HG03175 (cell line): Measurements from ENCODE around the gene SULT4A1.

Source experiments
- ATAC-seq: cut with Tn5 transposase; IDR thresholded peaks from one replicate; pipeline ENCODE4 v1.9.1; 2021; ENCODE audit warnings: mild to moderate bottlenecking, moderate library complexity; ENCODE audit not compliant: unreplicated experiment

Gene SULT4A1

DNA sequence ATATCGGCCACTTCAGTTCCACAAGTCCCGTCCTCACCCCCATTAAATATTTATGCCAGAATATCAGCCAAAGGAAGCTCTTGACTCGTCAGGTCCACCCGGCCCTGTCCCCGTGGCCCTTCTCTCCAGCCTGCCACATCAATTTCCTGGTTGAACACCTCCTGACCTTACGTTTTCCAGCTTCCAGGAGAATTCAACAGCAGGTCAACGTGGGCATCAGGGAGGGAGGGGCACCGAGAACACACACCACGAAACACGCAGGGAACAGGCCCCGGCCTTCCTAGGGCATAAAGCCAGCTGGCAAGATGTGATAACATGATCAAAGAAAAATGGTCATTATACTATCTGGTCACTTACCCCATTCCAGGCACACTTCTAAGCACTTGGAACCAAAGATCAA lies 15.3 kb downstream of the SULT4A1 start:
- no peak for ATAC-seq

DNA sequence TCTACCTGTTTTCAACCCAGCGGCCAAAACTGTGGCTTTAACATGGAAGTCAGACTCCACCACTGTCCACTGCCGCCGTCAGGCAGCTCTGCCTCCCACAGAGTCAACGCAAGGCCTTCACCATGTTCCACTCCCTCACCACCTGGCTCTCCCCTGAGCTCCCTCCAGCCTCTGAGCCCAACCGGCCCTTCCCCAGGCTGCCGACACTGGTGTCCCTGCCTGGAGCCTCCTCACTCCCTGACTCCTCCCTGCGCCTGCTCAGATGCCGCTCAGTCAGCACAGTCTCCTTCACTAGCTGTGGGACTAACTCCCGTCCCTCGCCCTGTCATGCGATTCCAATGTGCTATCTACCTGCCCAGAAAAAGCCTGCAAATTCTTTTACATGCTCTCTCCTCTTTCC lies 16.3 kb downstream of the SULT4A1 start:
- ATAC-seq, result no peak

GRCh38 chr22:43844560-43845545 lies 17.5 kb downstream of the SULT4A1 start:
- no peak for ATAC-seq

DNA sequence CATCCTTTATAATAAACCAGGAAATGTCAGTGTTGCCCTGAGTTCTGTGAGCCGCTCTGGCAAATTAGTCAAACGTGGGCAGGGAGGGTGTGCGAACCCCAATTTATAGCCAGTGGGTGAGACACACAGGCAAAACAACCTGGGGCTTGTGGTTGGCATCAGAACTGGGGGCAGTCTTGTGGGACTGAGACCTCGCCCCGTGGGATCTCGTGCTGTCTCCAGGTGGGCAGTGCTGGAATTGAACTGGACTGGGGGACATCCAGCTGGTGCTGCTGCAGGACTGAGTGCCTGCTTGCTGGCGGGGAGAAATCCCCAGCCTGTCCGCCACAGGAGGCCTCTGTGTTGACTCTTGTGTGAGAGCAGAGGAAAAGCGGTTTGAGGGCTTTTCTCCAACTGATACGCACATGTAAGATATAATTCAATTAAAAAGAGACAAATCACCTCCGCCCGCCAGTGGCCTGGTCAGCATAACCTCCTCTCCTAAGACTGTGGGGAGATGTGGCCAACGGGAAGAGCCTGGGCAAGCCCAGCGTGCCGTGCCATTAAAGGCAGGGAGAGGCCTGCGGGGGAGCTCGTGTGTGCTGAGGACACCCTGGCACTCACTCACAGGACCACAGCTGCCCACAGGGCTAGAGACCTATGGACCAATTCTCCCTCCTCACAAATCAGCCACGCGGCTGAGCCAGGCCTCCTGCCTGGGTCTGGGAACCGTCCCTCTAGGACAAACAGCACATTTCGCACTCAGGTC lies 18.4 kb downstream of the SULT4A1 start:
- no peak for ATAC-seq

- no peak for ATAC-seq
Measured at GRCh38 chr22:43841742-43842141, 20.6 kb downstream of the SULT4A1 start.

DNA sequence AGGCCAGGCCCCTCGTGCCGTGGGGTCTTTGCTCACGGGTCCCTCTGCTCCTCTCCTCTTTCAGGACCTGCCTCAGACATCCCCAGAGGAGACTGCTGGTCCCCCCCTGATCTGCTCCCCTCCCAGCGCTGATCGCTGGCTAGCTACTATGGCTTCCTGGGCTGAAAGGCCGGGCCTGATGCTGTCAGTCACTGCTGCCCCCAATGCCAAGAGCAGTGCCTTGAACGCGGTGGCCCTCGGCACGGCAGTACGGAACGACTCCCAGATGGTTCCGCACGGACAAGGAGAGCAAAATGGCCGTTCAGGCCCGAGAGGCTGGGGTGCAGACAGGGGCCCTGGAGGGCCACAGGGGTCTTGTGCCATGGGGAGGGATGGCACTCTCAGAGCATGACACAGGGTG lies 21.5 kb downstream of the SULT4A1 start:
- ATAC-seq, result no peak

DNA sequence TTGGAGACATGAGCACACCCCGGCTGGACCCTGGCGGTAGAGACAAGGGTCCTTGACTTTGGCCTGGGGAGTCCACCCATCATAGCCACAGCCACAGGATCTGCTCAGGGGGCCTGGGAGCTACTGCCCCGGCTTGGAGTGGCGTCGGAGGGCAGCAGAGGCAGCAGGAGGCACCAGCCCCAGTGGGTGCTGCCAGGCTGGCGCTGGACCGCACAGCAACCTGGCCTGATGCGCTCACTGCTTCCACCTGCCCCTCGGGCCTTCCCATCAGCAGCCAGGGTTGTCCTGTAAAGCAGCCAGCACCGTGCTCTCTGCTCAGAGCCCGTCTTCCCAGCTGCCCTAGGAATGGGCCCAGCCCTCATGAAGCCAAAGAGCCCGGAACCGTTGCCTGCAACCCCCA lies 21.9 kb downstream of the SULT4A1 start:
- ATAC-seq, result no peak

DNA sequence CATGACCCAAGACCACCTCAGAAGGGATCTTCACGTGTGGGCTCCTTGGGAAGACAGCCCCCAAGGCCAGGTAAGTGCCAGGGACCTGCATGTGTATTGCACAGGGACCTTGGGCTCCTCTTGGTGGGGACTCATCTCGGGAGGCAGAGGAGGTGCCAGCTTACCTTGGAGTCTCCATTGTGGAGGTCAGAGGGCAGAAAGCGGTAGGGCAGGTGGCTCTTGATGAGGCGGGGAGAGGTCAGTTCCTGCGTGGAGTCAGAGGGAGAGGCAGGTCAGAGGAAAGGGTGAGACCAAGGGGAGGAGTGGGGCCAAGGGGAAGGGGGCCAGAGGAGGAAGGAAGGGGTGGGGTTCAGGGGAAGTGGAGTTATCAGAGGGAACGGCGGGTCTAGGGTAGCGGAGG lies 22.5 kb downstream of the SULT4A1 start:
- no peak for ATAC-seq

DNA sequence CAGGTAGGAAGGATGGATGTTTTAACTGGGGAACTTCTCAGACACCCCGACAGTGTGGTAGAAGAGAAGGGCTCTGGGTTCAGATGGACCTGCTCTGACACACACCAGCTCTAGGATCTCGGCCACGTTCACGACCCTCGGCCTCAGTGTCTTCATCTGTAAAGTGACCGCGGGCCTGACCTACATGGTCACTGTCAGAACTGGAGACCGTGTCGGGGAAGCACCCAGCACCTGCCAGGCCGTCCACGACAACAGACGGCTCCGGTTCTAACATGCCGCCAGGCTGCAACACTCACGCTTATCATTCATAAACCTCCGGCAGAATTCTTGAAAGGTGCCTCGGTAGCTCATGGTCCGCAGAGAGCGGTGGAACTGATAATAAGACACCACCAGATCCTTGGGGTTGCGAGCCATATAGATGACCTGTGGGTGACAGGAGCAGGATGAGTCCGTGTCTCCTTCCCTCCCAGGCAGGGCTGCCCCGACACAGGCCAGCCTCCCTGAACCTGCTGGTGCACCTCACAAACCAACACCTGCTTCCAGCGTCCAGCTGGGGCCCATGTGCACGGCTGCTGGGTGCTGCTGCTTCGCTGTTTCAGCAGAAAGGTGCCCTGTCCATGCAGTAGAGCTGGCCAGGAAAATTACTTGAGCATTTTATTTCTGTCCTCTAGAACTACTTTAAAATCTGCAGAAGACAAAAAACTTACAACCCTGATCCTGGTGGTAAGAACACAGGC lies 23.6 kb downstream of the SULT4A1 start:
- no peak for ATAC-seq

- ATAC-seq, result no peak
Measured at GRCh38 chr22:43838161-43838560, 24.2 kb downstream of the SULT4A1 start.

DNA sequence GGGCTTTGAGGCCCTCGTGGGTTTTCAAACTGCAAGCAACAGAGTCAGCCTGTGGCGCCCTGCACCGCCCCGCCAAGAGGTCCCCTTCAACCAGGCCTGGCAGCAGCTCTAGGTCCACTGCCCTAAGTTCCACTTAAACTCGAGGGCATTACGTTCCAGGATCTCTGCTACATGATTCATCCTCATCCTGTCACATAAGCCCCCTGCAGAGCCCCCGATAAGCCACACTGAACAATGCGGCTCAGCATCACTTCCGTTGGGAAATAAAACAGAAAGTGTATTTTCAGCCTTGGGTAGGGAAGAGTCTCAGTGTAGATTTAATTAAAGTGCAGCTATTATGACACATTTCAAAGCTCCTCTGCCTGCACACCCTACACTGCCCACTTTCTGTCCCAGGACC lies 24.6 kb downstream of the SULT4A1 start:
- ATAC-seq, result no peak

DNA sequence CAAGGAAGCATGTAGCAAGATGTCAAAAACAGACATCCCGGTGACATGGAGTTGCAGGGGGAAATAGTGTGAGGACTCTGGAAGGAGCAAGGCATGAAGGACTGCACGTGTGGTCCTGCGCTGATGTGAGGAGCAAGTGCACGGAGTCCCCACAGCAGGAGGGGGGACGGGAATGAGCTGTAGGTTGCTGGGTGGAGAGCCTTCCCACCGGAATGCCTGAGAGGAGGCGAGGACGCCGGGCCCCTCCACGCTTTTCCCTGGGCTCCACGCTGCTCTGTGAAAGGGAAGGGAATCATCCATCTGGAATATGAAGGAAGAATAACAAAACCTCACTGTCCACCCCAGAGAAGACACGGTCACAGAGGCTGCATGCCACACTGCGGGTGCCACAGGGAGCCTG lies 26.6 kb downstream of the SULT4A1 start:
- no peak for ATAC-seq

GRCh38 chr22:43835166-43835565 lies 27.1 kb downstream of the SULT4A1 start:
- no peak for ATAC-seq

DNA sequence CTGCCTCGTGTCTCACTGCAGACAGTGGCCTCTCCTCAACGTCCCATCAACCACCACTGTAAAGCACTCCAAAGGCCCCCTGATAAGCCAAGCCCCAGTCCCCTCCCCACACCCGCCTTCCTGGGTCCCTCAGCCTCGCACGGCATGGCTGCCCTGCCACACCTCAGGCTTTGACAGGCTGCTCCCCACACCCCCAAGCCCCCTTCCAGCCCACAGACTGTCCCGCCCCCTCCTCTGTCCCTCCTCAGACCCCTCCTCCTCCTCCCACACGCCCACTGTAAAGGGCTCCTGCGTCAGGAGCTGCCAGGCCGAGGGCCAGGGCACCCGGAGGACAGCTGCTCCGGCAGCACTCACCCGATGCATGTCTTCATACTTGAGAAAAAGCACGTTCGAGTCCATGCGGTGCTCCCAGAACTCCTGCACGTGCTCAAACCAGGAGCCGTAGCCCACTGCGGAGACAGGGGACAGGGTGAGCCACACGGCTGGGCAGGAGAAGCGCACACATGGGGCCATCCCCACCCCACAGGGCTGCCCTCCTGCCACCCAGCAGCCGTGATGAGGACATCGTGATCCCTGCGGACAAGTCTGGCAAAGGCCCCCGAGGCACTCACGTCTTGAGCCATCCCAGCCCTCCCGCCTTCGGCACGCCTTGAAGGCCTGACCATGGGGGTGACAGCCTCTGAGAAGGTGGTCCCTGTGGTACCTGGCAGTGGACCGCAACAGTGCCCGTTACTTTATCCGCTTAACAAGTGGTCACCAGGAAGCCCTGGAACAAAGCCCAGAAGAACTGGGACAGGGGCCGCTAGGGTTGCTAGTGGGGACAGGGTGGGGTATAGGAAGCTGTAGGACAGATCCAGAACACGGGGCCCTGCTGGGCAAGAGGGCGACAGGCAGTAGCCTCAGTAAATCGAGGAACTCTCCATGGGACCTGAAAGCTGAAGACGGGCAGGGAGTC lies 28.8 kb downstream of the SULT4A1 start:
- no peak for ATAC-seq

DNA sequence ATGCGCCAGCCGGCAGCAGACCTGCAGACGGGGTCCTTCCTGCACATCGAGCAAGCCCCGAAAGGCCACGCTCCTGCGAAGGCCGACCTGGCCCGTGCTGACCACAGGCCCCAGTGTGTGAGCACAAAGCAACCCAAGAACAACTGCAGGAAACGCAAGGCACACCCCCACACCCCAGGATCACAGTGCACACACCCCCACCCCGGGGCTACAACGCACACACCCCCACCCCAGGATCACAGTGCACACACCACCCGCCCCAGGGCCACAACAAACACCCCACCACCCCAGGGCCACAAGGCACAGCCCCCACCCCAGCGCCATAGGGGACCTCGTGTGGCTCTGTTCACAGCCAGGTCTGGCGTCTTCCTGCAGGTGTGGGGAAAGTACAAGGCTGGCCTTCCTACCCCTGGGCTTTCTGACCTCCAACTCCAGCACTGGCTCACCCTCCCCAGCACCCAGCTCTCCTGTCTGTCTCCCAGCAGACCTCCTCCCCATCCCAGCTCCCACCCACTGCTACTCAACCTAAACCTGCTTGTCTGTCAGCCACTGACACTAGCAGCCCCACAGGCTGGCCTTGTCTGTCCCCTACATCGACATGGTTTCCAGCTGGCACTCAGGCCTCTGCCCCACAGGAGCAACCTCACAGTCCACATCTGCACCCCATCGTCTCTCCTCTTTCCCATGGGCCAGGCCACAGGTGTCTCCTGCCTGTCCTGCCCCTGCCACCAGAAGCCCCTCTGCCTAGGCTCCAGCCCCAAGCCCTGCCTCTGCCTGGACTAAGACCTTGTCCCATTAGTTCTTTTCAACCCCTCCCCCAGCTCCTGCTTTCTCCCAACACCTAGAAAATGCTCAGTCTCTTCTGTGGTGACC lies 29.7 kb downstream of the SULT4A1 start:
- no peak for ATAC-seq

DNA sequence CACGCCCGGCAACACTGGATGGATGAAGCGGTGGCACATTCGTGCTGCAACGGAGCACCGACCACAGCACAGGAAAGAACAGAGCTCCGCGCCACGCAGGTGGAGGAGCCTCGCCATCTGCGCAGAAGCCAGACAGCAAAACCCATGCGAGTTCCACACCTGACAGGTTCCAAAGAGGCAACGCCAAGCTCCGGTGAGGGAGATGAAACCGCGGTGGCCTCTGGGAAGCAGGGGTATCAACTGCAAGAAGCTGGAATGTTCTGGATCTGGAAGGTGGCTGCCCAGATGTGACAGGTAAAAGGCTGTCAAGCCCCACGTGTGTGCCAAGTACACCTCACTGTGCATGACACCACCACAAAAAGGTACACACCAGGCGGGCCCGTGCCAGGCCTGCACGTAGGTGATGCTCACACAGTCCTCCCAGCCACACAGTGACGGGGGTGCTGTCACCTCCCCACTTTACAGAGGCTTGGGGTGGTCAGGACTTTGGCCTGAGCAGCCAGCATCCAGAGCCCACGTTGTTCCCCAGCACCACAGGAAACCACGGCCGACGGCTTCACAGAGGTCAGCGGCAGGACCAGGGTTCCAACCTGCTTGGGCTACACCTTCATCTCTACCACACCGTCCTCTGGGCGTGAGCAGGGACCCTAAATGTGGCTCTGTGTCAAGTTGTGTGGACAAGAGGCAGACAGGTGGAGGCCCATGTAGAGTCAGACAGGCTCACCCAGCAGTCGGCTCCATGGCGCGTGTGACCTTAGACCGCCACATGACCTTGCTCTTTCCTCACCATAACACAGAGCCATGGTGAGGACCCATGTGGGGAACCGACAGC lies 30.5 kb downstream of the SULT4A1 start:
- ATAC-seq, result no peak

GRCh38 chr22:43830931-43831560 lies 31.3 kb downstream of the SULT4A1 start:
- ATAC-seq, result no peak
